HEK293 (cell line): ENCODE results near the gene MAP1LC3B2.
A peak's percentile ranks its signal among the peaks of the same experiment; 100 is the strongest.

ENCODE experiments used
- GFI1B ChIP-seq: fragments of 450-650 bp; formaldehyde crosslinking; IDR thresholded peaks from 2 replicates; pipeline ENCODE4 v1.5.1; 2016; ENCODE audit warnings: missing biosample characterization, missing genetic modification characterization
- KLF16 ChIP-seq: fragments of 450-650 bp; formaldehyde crosslinking; IDR thresholded peaks from 2 replicates; pipeline ENCODE4 v1.5.1; 2017; ENCODE audit warnings: missing biosample characterization, missing genetic modification characterization
- MZF1 ChIP-seq: fragments of 450-650 bp; formaldehyde crosslinking; IDR thresholded peaks from 2 replicates; pipeline ENCODE4 v1.5.1; 2017; ENCODE audit warnings: missing biosample characterization, missing genetic modification characterization, borderline replicate concordance
- PRDM6 ChIP-seq: fragments of 450-650 bp; formaldehyde crosslinking; IDR thresholded peaks from 2 replicates; pipeline ENCODE4 v1.5.1; 2017; ENCODE audit warnings: missing biosample characterization, missing genetic modification characterization
- SP2 ChIP-seq: fragments of 450-650 bp; formaldehyde crosslinking; IDR thresholded peaks from 2 replicates; pipeline ENCODE4 v1.5.1; 2016; ENCODE audit warnings: missing biosample characterization, missing genetic modification characterization
- TRIM28 ChIP-seq: IDR thresholded peaks from 2 replicates; pipeline ENCODE4 v1.6.1; 2011; ENCODE audit warnings: low read length, control low read depth, borderline replicate concordance
- TSHZ1 ChIP-seq: fragments of 450-650 bp; formaldehyde crosslinking; IDR thresholded peaks from 2 replicates; pipeline ENCODE4 v1.5.1; 2016; ENCODE audit warnings: missing biosample characterization, missing genetic modification characterization, borderline replicate concordance
- WT1 ChIP-seq: fragments of 450-650 bp; formaldehyde crosslinking; IDR thresholded peaks from 2 replicates; pipeline ENCODE4 v1.5.1; 2016; ENCODE audit warnings: missing biosample characterization, missing genetic modification characterization
- YY1 ChIP-seq: fragments of 450-650 bp; formaldehyde crosslinking; IDR thresholded peaks from 2 replicates; pipeline ENCODE4 v1.5.1; 2018; ENCODE audit warnings: missing biosample characterization, missing genetic modification characterization
- ZBTB17 ChIP-seq: fragments of 450-650 bp; formaldehyde crosslinking; IDR thresholded peaks from 2 replicates; pipeline ENCODE4 v1.5.1; 2016; ENCODE audit warnings: missing biosample characterization, missing genetic modification characterization
- ZBTB48 ChIP-seq: fragments of 450-650 bp; formaldehyde crosslinking; IDR thresholded peaks from 2 replicates; pipeline ENCODE4 v1.5.1; 2016; ENCODE audit warnings: missing biosample characterization, missing genetic modification characterization
- ZBTB8A ChIP-seq: fragments of 450-650 bp; formaldehyde crosslinking; IDR thresholded peaks from 2 replicates; pipeline ENCODE4 v1.5.1; 2016; ENCODE audit warnings: missing biosample characterization, missing genetic modification characterization
- ZNF175 ChIP-seq: fragments of 450-650 bp; formaldehyde crosslinking; IDR thresholded peaks from 2 replicates; pipeline ENCODE4 v1.5.1; 2016; ENCODE audit warnings: missing biosample characterization, missing genetic modification characterization
- ZNF211 ChIP-seq: fragments of 450-650 bp; formaldehyde crosslinking; IDR thresholded peaks from 2 replicates; pipeline ENCODE4 v1.5.1; 2016; ENCODE audit warnings: low read depth, missing biosample characterization, missing genetic modification characterization
- ZNF24 ChIP-seq: fragments of 450-650 bp; formaldehyde crosslinking; IDR thresholded peaks from 2 replicates; pipeline ENCODE4 v1.5.1; 2016; ENCODE audit warnings: missing biosample characterization, missing genetic modification characterization
- ZNF366 ChIP-seq: fragments of 450-650 bp; formaldehyde crosslinking; conservative IDR thresholded peaks from 2 replicates; pipeline ENCODE4 v1.5.1; 2016; ENCODE audit warnings: missing biosample characterization, missing genetic modification characterization
- ZNF580 ChIP-seq: fragments of 450-650 bp; formaldehyde crosslinking; IDR thresholded peaks from 2 replicates; pipeline ENCODE4 v1.5.1; 2016; ENCODE audit warnings: missing biosample characterization, missing genetic modification characterization
- ZNF629 ChIP-seq: fragments of 450-650 bp; formaldehyde crosslinking; IDR thresholded peaks from 2 replicates; pipeline ENCODE4 v1.5.1; 2017; ENCODE audit warnings: missing biosample characterization, missing genetic modification characterization
- ZNF660 ChIP-seq: fragments of 450-650 bp; IDR thresholded peaks from 2 replicates; pipeline ENCODE4 v1.5.1; 2018; ENCODE audit warnings: missing biosample characterization, mild to moderate bottlenecking, missing genetic modification characterization
- ZNF664 ChIP-seq: fragments of 450-650 bp; formaldehyde crosslinking; IDR thresholded peaks from 2 replicates; pipeline ENCODE4 v1.5.1; 2016; ENCODE audit warnings: missing biosample characterization, missing genetic modification characterization
- ZXDB ChIP-seq: fragments of 450-650 bp; formaldehyde crosslinking; IDR thresholded peaks from 2 replicates; pipeline ENCODE4 v1.5.1; 2016; ENCODE audit warnings: missing biosample characterization, missing genetic modification characterization
- TF ChIP-seq, protein P1 (sequence below): fragments of 450-650 bp; formaldehyde crosslinking; IDR thresholded peaks from 2 replicates; pipeline ENCODE4 v1.5.1; 2016; ENCODE audit warnings: missing biosample characterization, missing genetic modification characterization, low read depth
- TF ChIP-seq, protein P2 (sequence below): fragments of 450-650 bp; formaldehyde crosslinking; IDR thresholded peaks from 2 replicates; pipeline ENCODE4 v1.5.1; 2017; ENCODE audit warnings: missing biosample characterization, missing genetic modification characterization
- TF ChIP-seq, protein P3 (sequence below): fragments of 450-650 bp; formaldehyde crosslinking; IDR thresholded peaks from 2 replicates; pipeline ENCODE4 v1.5.1; 2016; ENCODE audit warnings: missing biosample characterization, missing genetic modification characterization

The MAP1LC3B2 gene

DNA sequence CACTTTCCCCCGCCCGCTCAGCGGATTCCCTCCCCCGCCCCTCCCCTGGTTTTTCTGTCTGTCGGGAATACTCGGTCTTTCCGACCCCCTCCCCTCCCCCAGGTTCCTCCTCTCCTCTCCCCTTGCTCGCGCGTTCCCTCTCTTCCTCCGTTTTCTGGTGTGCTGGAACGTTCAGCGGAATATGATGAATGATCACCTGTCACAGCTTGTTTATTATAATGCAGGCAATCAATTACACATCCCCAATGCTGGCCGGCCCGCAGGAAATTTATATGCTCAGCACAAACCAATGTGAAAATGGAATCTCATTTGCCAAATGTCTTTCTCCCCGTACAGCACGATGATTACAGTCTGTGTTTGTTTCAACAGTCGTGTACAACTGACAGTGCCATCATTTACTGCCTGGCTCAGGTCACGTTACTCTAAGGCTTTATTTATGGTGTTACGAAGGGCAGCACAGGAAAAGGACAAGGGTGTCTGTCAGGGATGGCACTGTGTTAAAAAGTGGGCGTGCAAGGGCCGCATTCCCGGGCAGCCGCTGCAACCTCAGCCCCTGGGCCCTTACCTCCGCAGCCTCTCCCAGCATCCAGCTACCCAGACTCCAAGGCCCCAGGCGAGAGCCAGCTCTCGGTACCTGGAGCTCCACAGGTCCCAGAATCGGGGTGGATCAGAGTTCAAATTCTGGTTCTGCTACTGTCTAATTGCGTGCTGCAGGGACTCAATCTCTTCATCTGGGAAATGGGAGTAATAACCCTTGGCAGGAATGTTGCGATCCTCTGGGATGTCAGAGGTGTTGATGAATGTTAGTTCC lies 24.7 kb upstream of the MAP1LC3B2 start (continued):
- TF ChIP-seq ZNF629 (tag by site-specific recombination) (0 out of 2 replicates have a peak, but pooled peaks have one; percentile 13), TSHZ1 (peak; percentile 21; the same call in 1 of the 2 replicates), ZNF664 (tag by site-specific recombination) (peak; percentile 4; the same call in 1 of the 2 replicates), TRIM28 (0 out of 2 replicates have a peak, but pooled peaks have one; percentile 12), ZBTB48 (tag by site-specific recombination) (peak; percentile 65), KLF16 (tag by site-specific recombination) (0 out of 2 replicates have a peak, but pooled peaks have one; percentile 27), ZNF175 (tag by site-specific recombination) (no peak), ZNF366 (tag by site-specific recombination) (0 out of 2 replicates have a peak, but pooled peaks have one; percentile 44), ZNF24 (tag by site-specific recombination) (peak; percentile 31; the same call in 1 of the 2 replicates), ZXDB (tag by site-specific recombination) (peak; percentile 27; the same call in 1 of the 2 replicates), MZF1 (tag by site-specific recombination) (peak; percentile 86; the same call in 1 of the 2 replicates), ZBTB17 (tag by site-specific recombination) (peak; percentile 22; the same call in 1 of the 2 replicates), ZNF660 (peak; percentile 46), ZBTB8A (peak; percentile 34; the same call in 1 of the 2 replicates), WT1 (tag by site-specific recombination) (peak; percentile 67), ZNF211 (tag by site-specific recombination) (no peak), ZNF580 (tag by site-specific recombination) (no peak), GFI1B (0 out of 2 replicates have a peak, but pooled peaks have one; percentile 18), YY1 (no peak), SP2 (tag by site-specific recombination) (peak; percentile 47), PRDM6 (tag by site-specific recombination) (peak; percentile 28; the same call in 1 of the 2 replicates)
- TF ChIP-seq, protein P1, sequence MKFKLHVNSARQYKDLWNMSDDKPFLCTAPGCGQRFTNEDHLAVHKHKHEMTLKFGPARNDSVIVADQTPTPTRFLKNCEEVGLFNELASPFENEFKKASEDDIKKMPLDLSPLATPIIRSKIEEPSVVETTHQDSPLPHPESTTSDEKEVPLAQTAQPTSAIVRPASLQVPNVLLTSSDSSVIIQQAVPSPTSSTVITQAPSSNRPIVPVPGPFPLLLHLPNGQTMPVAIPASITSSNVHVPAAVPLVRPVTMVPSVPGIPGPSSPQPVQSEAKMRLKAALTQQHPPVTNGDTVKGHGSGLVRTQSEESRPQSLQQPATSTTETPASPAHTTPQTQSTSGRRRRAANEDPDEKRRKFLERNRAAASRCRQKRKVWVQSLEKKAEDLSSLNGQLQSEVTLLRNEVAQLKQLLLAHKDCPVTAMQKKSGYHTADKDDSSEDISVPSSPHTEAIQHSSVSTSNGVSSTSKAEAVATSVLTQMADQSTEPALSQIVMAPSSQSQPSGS, result no peak
- TF ChIP-seq, protein P2, sequence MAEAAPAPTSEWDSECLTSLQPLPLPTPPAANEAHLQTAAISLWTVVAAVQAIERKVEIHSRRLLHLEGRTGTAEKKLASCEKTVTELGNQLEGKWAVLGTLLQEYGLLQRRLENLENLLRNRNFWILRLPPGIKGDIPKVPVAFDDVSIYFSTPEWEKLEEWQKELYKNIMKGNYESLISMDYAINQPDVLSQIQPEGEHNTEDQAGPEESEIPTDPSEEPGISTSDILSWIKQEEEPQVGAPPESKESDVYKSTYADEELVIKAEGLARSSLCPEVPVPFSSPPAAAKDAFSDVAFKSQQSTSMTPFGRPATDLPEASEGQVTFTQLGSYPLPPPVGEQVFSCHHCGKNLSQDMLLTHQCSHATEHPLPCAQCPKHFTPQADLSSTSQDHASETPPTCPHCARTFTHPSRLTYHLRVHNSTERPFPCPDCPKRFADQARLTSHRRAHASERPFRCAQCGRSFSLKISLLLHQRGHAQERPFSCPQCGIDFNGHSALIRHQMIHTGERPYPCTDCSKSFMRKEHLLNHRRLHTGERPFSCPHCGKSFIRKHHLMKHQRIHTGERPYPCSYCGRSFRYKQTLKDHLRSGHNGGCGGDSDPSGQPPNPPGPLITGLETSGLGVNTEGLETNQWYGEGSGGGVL (tag by site-specific recombination), result 0 out of 2 replicates have a peak, but pooled peaks have one; percentile 6
- TF ChIP-seq, protein P3, sequence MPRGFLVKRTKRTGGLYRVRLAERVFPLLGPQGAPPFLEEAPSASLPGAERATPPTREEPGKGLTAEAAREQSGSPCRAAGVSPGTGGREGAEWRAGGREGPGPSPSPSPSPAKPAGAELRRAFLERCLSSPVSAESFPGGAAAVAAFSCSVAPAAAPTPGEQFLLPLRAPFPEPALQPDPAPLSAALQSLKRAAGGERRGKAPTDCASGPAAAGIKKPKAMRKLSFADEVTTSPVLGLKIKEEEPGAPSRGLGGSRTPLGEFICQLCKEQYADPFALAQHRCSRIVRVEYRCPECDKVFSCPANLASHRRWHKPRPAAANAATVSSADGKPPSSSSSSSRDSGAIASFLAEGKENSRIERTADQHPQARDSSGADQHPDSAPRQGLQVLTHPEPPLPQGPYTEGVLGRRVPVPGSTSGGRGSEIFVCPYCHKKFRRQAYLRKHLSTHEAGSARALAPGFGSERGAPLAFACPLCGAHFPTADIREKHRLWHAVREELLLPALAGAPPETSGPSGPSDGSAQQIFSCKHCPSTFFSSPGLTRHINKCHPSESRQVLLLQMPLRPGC (tag by site-specific recombination), result peak; percentile 64
